Measurements from ENCODE around the gene SUMO4.

DNA sequence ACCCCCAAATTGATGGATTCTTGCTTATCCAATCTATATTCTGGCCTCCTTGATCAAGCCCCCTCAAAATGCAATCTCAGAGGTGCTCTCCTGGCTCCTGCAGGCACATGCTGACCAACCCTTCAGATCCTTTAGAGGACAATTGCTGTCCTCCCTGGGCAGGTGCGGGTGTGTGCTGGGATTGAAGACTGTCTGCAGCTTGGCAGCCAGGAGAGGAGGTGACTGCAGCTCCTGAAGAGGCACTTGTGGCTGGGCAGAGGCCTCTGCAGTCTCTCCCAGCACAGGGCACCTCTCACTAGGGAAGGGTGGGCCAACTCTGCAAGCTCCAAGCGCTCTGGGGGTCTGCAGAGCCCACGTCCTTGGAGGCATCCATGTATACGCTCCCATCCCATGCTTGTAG, 28.5 kb downstream of the SUMO4 start:
- TF ChIP-seq, protein P1, sequence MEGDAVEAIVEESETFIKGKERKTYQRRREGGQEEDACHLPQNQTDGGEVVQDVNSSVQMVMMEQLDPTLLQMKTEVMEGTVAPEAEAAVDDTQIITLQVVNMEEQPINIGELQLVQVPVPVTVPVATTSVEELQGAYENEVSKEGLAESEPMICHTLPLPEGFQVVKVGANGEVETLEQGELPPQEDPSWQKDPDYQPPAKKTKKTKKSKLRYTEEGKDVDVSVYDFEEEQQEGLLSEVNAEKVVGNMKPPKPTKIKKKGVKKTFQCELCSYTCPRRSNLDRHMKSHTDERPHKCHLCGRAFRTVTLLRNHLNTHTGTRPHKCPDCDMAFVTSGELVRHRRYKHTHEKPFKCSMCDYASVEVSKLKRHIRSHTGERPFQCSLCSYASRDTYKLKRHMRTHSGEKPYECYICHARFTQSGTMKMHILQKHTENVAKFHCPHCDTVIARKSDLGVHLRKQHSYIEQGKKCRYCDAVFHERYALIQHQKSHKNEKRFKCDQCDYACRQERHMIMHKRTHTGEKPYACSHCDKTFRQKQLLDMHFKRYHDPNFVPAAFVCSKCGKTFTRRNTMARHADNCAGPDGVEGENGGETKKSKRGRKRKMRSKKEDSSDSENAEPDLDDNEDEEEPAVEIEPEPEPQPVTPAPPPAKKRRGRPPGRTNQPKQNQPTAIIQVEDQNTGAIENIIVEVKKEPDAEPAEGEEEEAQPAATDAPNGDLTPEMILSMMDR (IDR thresholded peaks at IDR 0.05) = no peak
- TF ChIP-seq POLR2AphosphoS5 (IDR thresholded peaks at IDR 0.05) (no peak), POLR2A (IDR thresholded peaks at IDR 0.05) (no peak), EP300 (IDR thresholded peaks at IDR 0.05) (no peak)
